SK-MEL-5 (cell line): Measurements from ENCODE around the gene MAP2K5. TPM values are rescaled to one million over a fixed set of nuclear protein-coding genes. Genes with fewer than 3 reads are reported as not detected.

Source experiments
- DNase-seq: peaks from one replicate; pipeline ENCODE4 v3.0.0-alpha.2; 2016; ENCODE audit warnings: low read depth, low spot score
- in situ Hi-C: cut with HindIII; loops from 2 replicates; pipeline ENCODE4 v1.10.0; 2016; ENCODE audit warnings: low sequenced_read_pairs, high pct_unique_total_duplicates, low pct_unique_long_range_greater_than_20kb
- total RNA-seq: library from RNA; depleted of rRNA; stranded (reverse); fragments of >200 nt; shearing (Covaris generic); gene quantifications from 2 replicates; pipeline ENCODE4 v1.2.3, GENCODE V29; 2014

Gene MAP2K5
- total RNA-seq, 1 experiment from 2014 or later: 8.3 TPM

GRCh38 chr15:67548862-67549651 lies 6.6 kb downstream of the MAP2K5 start:
- in situ Hi-C loops: no loop called here

GRCh38 chr15:67549736-67550135 lies 7.2 kb downstream of the MAP2K5 start:
- no peak for DNase-seq
- in situ Hi-C loops: no loop called here

More at GRCh38 chr15:67548862-67549651, 6.6 kb downstream of the MAP2K5 start:
- peak; percentile 64 for DNase-seq

GRCh38 chr15:67550522-67550921 lies 8.0 kb downstream of the MAP2K5 start:
- no peak for DNase-seq
- in situ Hi-C loops: no loop called here

- in situ Hi-C loops: no loop called here
- peak; percentile 17 for DNase-seq
Measured at GRCh38 chr15:67551207-67551743, 8.8 kb downstream of the MAP2K5 start.

GRCh38 chr15:67554580-67554979 lies 12.1 kb downstream of the MAP2K5 start:
- in situ Hi-C loops: no loop called here
- DNase-seq: no peak

- DNase-seq: no peak
- in situ Hi-C loops: no loop called here
Measured at GRCh38 chr15:67556976-67557570, 14.6 kb downstream of the MAP2K5 start.

- no peak for DNase-seq
- in situ Hi-C loops: no loop called here
Measured at GRCh38 chr15:67558502-67558901, 16.0 kb downstream of the MAP2K5 start.

- DNase-seq: no peak
- in situ Hi-C loops: no loop called here
Measured at GRCh38 chr15:67559158-67559557, 16.7 kb downstream of the MAP2K5 start.

GRCh38 chr15:67559576-67559975 lies 17.1 kb downstream of the MAP2K5 start:
- DNase-seq: no peak
- in situ Hi-C loops: no loop called here

- no peak for DNase-seq
- in situ Hi-C loops: no loop called here
Measured at GRCh38 chr15:67560320-67560719, 17.8 kb downstream of the MAP2K5 start.

- in situ Hi-C loops: no loop called here
- DNase-seq: no peak
Measured at GRCh38 chr15:67563092-67563491, 20.6 kb downstream of the MAP2K5 start.

GRCh38 chr15:67564021-67564967 lies 21.8 kb downstream of the MAP2K5 start:
- peak; percentile 59 for DNase-seq
- in situ Hi-C loops: no loop called here

GRCh38 chr15:67564968-67565345 lies 22.5 kb downstream of the MAP2K5 start:
- no peak for DNase-seq
- in situ Hi-C loops: no loop called here

- DNase-seq: no peak
- in situ Hi-C loops: no loop called here
Measured at GRCh38 chr15:67569668-67570067, 27.2 kb downstream of the MAP2K5 start.

GRCh38 chr15:67570875-67571647 lies 28.6 kb downstream of the MAP2K5 start:
- DNase-seq: no peak
- in situ Hi-C loops: no loop called here

- DNase-seq: no peak
- in situ Hi-C loops: no loop called here
Measured at GRCh38 chr15:67571648-67572415, 29.3 kb downstream of the MAP2K5 start.

- no peak for DNase-seq
- in situ Hi-C loops: no loop called here
Measured at GRCh38 chr15:67573194-67573593, 30.7 kb downstream of the MAP2K5 start.
